ENCODE measurements around the gene MIP. TPM values are rescaled to one million over a fixed set of nuclear protein-coding genes. Genes with fewer than 3 reads are reported as not detected.

Gene MIP
- total RNA-seq, 1 experiment from 2014 or later = not detected

- POLR2A ChIA-PET = no interaction called here
- H3K27me3 ChIP-seq (replicated peaks; ENCODE audit: control insufficient read depth, insufficient read depth, low read length) = no peaks in the 10 kb centered on the region
- Mint-ChIP-seq H3K27me3 (ENCODE audit: insufficient read depth, unreplicated experiment) (no peaks in the 10 kb centered on the region), H3K36me3 (ENCODE audit: insufficient read depth, unreplicated experiment) (peaks cover 6% of the 10 kb centered on the region), H3K27ac (ENCODE audit: unreplicated experiment) (no peak overlapping the region), H3K4me1 (ENCODE audit: low read depth, unreplicated experiment) (no peaks in the 10 kb centered on the region), H3K9me3 (ENCODE audit: unreplicated experiment) (no peaks in the 10 kb centered on the region), H3K4me3 (ENCODE audit: unreplicated experiment) (no peak overlapping the region)
- peaks cover 6% of the 10 kb centered on the region; the same call in 1 of the 2 replicates for H3K4me1 ChIP-seq
- no peaks in the 10 kb centered on the region for H3K9me3 ChIP-seq
- H3K36me3 ChIP-seq (ENCODE audit: control insufficient read depth, insufficient read depth, low read length) = no peaks in the 10 kb centered on the region
- no peak for DNase-seq
- no TSS peak for BruUV-seq (replicated peaks)
- no peak overlapping the region for H3K4me3 ChIP-seq (ENCODE audit: low read depth, low read length)
- CTCF ChIA-PET = interaction anchor here (1.2 kb wide), 1 partner anchor 147 kb away, joined by 4 read pairs; the partner anchor contains the start of gene CNPY2
- intact Hi-C loops (cut with micrococcal nuclease; ENCODE audit: unreplicated experiment) = no loop called here
- TF ChIP-seq CTCF (IDR thresholded peaks at IDR 0.05; ENCODE audit: insufficient read depth in 1 of 2, low read depth in 1 of 2, low read length in 1 of 2, severe bottlenecking in 1 of 2, unreplicated experiment in 1 of 2) = no peak
These were observed 8.1 kb upstream of the MIP start for GRCh38 chr12:56462565-56462964.

- Histone ChIP-seq H3K9me3 (no peaks in the 10 kb centered on the region), H3K4me3 (ENCODE audit: low read depth, low read length) (no peak overlapping the region), H3K36me3 (ENCODE audit: control insufficient read depth, insufficient read depth, low read length) (no peaks in the 10 kb centered on the region), H3K27me3 (replicated peaks; ENCODE audit: control insufficient read depth, insufficient read depth, low read length) (no peaks in the 10 kb centered on the region), H3K4me1 (peaks cover 6% of the 10 kb centered on the region; the same call in 1 of the 2 replicates)
- intact Hi-C loops (cut with micrococcal nuclease; ENCODE audit: unreplicated experiment) = no loop called here
- Mint-ChIP-seq H3K27ac (ENCODE audit: unreplicated experiment) (no peak overlapping the region), H3K4me1 (ENCODE audit: low read depth, unreplicated experiment) (no peaks in the 10 kb centered on the region), H3K27me3 (ENCODE audit: insufficient read depth, unreplicated experiment) (no peaks in the 10 kb centered on the region), H3K4me3 (ENCODE audit: unreplicated experiment) (no peak overlapping the region), H3K36me3 (ENCODE audit: insufficient read depth, unreplicated experiment) (peaks cover 6% of the 10 kb centered on the region), H3K9me3 (ENCODE audit: unreplicated experiment) (no peaks in the 10 kb centered on the region)
- ChIA-PET CTCF (interaction anchor here (0.6 to 1.0 kb wide), 2 partner anchors 84 to 174 kb away, joined by 3 to 5 read pairs; no protein-coding TSS in a partner anchor), POLR2A (no interaction called here)
- BruUV-seq (replicated peaks) = no TSS peak
- TF ChIP-seq CTCF (IDR thresholded peaks at IDR 0.05; ENCODE audit: insufficient read depth in 1 of 2, low read depth in 1 of 2, low read length in 1 of 2, severe bottlenecking in 1 of 2, unreplicated experiment in 1 of 2) = no peak
- no peak for DNase-seq
These were observed 7.0 kb upstream of the MIP start for GRCh38 chr12:56461235-56462159.

GRCh38 chr12:56457817-56458216, 3.4 kb upstream of the MIP start:
- Histone ChIP-seq H3K36me3 (ENCODE audit: control insufficient read depth, insufficient read depth, low read length) (no peaks in the 10 kb centered on the region), H3K27me3 (replicated peaks; ENCODE audit: control insufficient read depth, insufficient read depth, low read length) (no peaks in the 10 kb centered on the region), H3K4me3 (ENCODE audit: low read depth, low read length) (no peak overlapping the region), H3K9me3 (no peaks in the 10 kb centered on the region), H3K4me1 (no peaks in the 10 kb centered on the region)
- Mint-ChIP-seq H3K4me3 (ENCODE audit: unreplicated experiment) (no peak overlapping the region), H3K4me1 (ENCODE audit: low read depth, unreplicated experiment) (no peaks in the 10 kb centered on the region), H3K9me3 (ENCODE audit: unreplicated experiment) (no peaks in the 10 kb centered on the region), H3K36me3 (ENCODE audit: insufficient read depth, unreplicated experiment) (no peaks in the 10 kb centered on the region), H3K27me3 (ENCODE audit: insufficient read depth, unreplicated experiment) (no peaks in the 10 kb centered on the region), H3K27ac (ENCODE audit: unreplicated experiment) (no peak overlapping the region)
- POLR2A ChIA-PET = interaction anchor here (1.0 kb wide), 1 partner anchor 8 kb away, joined by 4 read pairs; the partner anchor contains the start of gene TIMELESS
- no peak for TF ChIP-seq CTCF (IDR thresholded peaks at IDR 0.05; ENCODE audit: insufficient read depth in 1 of 2, low read depth in 1 of 2, low read length in 1 of 2, severe bottlenecking in 1 of 2, unreplicated experiment in 1 of 2)
- intact Hi-C loops (cut with micrococcal nuclease; ENCODE audit: unreplicated experiment) = no loop called here
- CTCF ChIA-PET = interaction anchor here (0.6 kb wide), 1 partner anchor 71 kb away, joined by 3 read pairs; no protein-coding TSS in a partner anchor
- BruUV-seq (replicated peaks) = no TSS peak
- DNase-seq = no peak
